ENCODE results near the gene KRTAP9-1. TPM values are rescaled to one million over a fixed set of nuclear protein-coding genes. Genes with fewer than 3 reads are reported as not detected.

KRTAP9-1 gene
- total RNA-seq, 4 donors from 2014 or later = not detected

DNA sequence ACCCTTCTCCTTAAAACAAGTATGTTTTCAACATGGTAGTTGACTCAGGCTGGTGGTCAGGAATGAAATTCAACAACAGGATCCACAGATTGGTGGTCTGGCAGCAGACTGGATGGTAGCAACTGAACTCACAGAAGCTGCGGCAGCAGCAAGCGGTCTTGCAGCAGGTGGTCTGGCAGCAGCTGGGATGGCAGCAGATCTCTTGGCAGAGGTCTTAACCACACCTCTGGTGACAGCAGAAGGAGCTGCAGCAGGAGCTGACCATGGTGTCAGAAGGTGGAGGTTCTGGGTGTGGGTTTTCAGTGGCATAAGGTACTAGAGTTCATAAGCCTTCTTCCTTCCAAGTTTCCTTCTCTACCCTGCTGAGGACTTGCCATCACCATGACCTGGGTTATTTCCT lies 2.8 kb upstream of the KRTAP9-1 start:
- DNase-seq = no peak
- intact Hi-C loops (cut with DNase I; ENCODE audit: low total_unique reads) = no loop called here

DNA sequence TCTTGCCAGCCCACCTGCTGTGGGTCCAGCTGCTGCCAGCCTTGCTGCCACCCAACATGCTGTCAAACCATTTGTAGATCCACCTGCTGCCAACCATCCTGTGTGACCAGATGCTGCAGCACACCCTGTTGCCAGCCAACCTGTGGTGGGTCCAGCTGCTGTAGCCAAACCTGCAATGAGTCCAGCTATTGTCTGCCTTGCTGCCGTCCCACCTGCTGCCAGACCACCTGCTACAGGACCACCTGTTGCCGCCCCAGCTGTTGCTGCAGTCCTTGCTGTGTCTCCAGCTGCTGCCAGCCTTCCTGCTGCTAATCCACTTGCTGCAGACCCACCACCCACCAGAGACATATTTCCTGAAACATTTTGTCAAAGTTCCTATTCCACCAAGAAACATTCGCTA lies 641 bp downstream of the KRTAP9-1 start:
- peaks cover 0 to 4% (median 0%) of the 10 kb centered on the region in 3 donors for H3K27me3 ChIP-seq
- no peak overlapping the region for H3K4me3 ChIP-seq
- ATAC-seq (no peak), DNase-seq (no peak)
- H3K36me3 ChIP-seq = no peaks in the 10 kb centered on the region
- H3K4me1 ChIP-seq = no peaks in the 10 kb centered on the region
- TF ChIP-seq POLR2A (IDR thresholded peaks at IDR 0.05) = no peak
- TF ChIP-seq, protein P1, sequence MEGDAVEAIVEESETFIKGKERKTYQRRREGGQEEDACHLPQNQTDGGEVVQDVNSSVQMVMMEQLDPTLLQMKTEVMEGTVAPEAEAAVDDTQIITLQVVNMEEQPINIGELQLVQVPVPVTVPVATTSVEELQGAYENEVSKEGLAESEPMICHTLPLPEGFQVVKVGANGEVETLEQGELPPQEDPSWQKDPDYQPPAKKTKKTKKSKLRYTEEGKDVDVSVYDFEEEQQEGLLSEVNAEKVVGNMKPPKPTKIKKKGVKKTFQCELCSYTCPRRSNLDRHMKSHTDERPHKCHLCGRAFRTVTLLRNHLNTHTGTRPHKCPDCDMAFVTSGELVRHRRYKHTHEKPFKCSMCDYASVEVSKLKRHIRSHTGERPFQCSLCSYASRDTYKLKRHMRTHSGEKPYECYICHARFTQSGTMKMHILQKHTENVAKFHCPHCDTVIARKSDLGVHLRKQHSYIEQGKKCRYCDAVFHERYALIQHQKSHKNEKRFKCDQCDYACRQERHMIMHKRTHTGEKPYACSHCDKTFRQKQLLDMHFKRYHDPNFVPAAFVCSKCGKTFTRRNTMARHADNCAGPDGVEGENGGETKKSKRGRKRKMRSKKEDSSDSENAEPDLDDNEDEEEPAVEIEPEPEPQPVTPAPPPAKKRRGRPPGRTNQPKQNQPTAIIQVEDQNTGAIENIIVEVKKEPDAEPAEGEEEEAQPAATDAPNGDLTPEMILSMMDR (IDR thresholded peaks at IDR 0.05 in 4 of 5, conservative IDR thresholded peaks at IDR 0.05 in 1 of 5) = no peak
- in situ Hi-C loops (cut with MboI; ENCODE audit: low sequenced_read_pairs in 4 of 4) = loop anchor here in 1 of 4 donors (25.0 kb wide), 1 partner anchor 103 kb away; the partner anchor contains the start of genes KRTAP4-7 and KRTAP4-8
- intact Hi-C loops (cut with DNase I; ENCODE audit: low total_unique reads) = no loop called here
- no peaks in the 10 kb centered on the region for H3K9me3 ChIP-seq
- no peak overlapping the region for H3K27ac ChIP-seq

More for the DNA sequence above, 2.8 kb upstream of the KRTAP9-1 start:
- H3K36me3 ChIP-seq = no peaks in the 10 kb centered on the region
- H3K9me3 ChIP-seq = no peaks in the 10 kb centered on the region
- no peak for ATAC-seq
- H3K27ac ChIP-seq = no peak overlapping the region
- TF ChIP-seq, protein P1 (IDR thresholded peaks at IDR 0.05 in 4 of 5, conservative IDR thresholded peaks at IDR 0.05 in 1 of 5) = no peak
- TF ChIP-seq POLR2A (IDR thresholded peaks at IDR 0.05) = no peak
- no peak overlapping the region for H3K4me3 ChIP-seq
- in situ Hi-C loops (cut with MboI; ENCODE audit: low sequenced_read_pairs in 4 of 4) = loop anchor here in 1 of 4 donors (25.0 kb wide), 1 partner anchor 100 kb away; the partner anchor contains the start of genes KRTAP4-7 and KRTAP4-8
- H3K4me1 ChIP-seq = no peaks in the 10 kb centered on the region
- H3K27me3 ChIP-seq = peaks cover 0 to 4% (median 0%) of the 10 kb centered on the region in 3 donors

DNA sequence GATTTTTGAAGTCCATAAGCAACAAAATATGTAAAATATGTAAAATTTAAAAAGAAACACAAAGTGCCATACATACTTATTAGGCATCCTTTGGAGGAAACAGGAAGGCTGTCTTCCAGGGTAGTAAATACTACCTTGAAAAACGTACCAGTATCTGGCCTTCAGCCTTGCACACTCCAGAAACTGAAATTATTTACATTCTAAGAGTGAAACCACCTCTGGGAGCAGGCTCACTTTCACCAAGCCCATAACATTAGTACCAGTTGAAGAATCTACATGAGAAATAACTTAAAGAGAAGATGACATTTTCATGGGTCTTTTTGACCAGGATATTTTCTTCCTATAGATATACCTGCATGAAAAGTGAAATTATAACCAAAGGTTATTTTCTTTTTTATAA lies 6.4 kb downstream of the KRTAP9-1 start:
- H3K27me3 ChIP-seq = no peaks in the 10 kb centered on the region
- no peaks in the 10 kb centered on the region for H3K4me1 ChIP-seq
- no peak overlapping the region for H3K27ac ChIP-seq
- in situ Hi-C loops (cut with MboI; ENCODE audit: low sequenced_read_pairs in 4 of 4) = loop anchor here in 1 of 4 donors (25.0 kb wide), 1 partner anchor 109 kb away; the partner anchor contains the start of genes KRTAP4-7 and KRTAP4-8
- no peaks in the 10 kb centered on the region for H3K36me3 ChIP-seq
- intact Hi-C loops (cut with DNase I; ENCODE audit: low total_unique reads) = no loop called here
- no peaks in the 10 kb centered on the region for H3K9me3 ChIP-seq
- no peak for TF ChIP-seq POLR2A (IDR thresholded peaks at IDR 0.05)
- TF ChIP-seq, protein P1 (IDR thresholded peaks at IDR 0.05 in 4 of 5, conservative IDR thresholded peaks at IDR 0.05 in 1 of 5) = no peak
- DNase-seq (no peak), ATAC-seq (no peak)
- no peak overlapping the region for H3K4me3 ChIP-seq

DNA sequence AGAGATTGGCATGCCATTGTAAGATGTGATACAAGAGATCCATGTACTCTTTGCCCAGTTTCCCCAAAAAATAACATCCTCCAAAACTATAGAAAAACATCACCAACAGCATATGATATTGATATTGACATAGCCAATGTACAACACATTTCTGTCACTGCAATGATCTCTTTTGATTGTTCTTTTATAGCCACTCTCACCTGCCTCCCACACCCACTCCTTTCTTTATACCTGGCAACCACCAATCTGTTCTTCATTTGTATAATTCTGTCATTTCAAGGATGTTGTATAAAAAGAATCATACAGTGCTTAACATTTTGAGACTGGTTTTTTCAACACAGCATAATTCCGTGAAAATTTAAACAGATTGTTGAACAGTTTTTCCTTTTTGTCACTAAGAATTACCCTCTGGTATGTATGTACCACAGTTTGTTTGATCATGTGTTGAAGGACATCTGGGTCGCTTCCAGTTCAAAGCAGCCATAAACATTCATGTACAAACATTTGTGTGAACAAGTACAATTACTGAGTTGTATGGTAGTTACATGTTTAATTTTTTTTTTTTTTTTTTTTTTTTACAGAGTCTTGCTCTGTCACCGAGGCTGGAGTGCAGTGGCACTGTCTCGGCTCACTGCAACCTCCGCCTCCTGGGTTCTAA lies 9.9 kb downstream of the KRTAP9-1 start:
- Histone ChIP-seq H3K27ac (no peak overlapping the region), H3K9me3 (no peaks in the 10 kb centered on the region), H3K4me3 (no peak overlapping the region), H3K36me3 (no peaks in the 10 kb centered on the region), H3K27me3 (no peaks in the 10 kb centered on the region), H3K4me1 (no peaks in the 10 kb centered on the region)
- intact Hi-C loops (cut with DNase I; ENCODE audit: low total_unique reads) (no loop called here), in situ Hi-C loops (cut with MboI; ENCODE audit: low sequenced_read_pairs in 4 of 4) (loop anchor here in 1 of 4 donors (25.0 kb wide), 1 partner anchor 112 kb away; the partner anchor contains the start of genes KRTAP4-7 and KRTAP4-8)
- ATAC-seq = no peak
- no peak for DNase-seq
- TF ChIP-seq, protein P1 (IDR thresholded peaks at IDR 0.05 in 4 of 5, conservative IDR thresholded peaks at IDR 0.05 in 1 of 5) = no peak
- TF ChIP-seq POLR2A (IDR thresholded peaks at IDR 0.05) = no peak
